ENCODE data around the gene VAPB.

- no peak for TF ChIP-seq TAF1 (IDR thresholded peaks at IDR 0.05; ENCODE audit: borderline replicate concordance, low read depth, low read length)
- no peak for TF ChIP-seq RFX5 (IDR thresholded peaks at IDR 0.05; ENCODE audit: low read depth, low read length)
- no peak for TF ChIP-seq SUZ12 (IDR thresholded peaks at IDR 0.05; ENCODE audit: unreplicated experiment)
- no peak for TF ChIP-seq EP300 (IDR thresholded peaks at IDR 0.05; ENCODE audit: borderline replicate concordance in 1 of 2, control insufficient read depth in 1 of 2, low read depth in 2 of 2, low read length in 2 of 2)
- no peak for TF ChIP-seq EGR1 (IDR thresholded peaks at IDR 0.05; ENCODE audit: borderline replicate concordance in 1 of 2, low read depth in 2 of 2, low read length in 2 of 2)
- TF ChIP-seq CREB1 (IDR thresholded peaks at IDR 0.05; ENCODE audit: low read depth): no peak
- TF ChIP-seq ELK1 (IDR thresholded peaks at IDR 0.05; ENCODE audit: low read depth, low read length): no peak
- no peak for TF ChIP-seq CTCF (IDR thresholded peaks at IDR 0.05 in 2 of 3, conservative IDR thresholded peaks at IDR 0.05 in 1 of 3; ENCODE audit: control insufficient read depth in 2 of 3, extremely low read depth in 1 of 3, insufficient read depth in 1 of 3, low read depth in 3 of 3, low read length in 3 of 3)
- TF ChIP-seq BACH1 (IDR thresholded peaks at IDR 0.05; ENCODE audit: borderline replicate concordance): no peak
- TF ChIP-seq YY1 (IDR thresholded peaks at IDR 0.05; ENCODE audit: low read depth, low read length): no peak
These were observed 72.1 kb downstream of the VAPB start for GRCh38 chr20:58461104-58461503.
